Calu3 (cell line): Measurements from ENCODE around the gene MVK. TPM values are rescaled to one million over a fixed set of nuclear protein-coding genes. Genes with fewer than 3 reads are reported as not detected.
A peak's percentile ranks its signal among the peaks of the same experiment; 100 is the strongest.

ENCODE experiments used
- BruUV-seq: library from RNA; stranded (reverse); fragments of 400-500 nt; replicated peaks from 2 replicates; lab custom pipeline; 2021; lab: Mats Ljungman, UMichigan
- CTCF ChIA-PET: fragments of 300-600 bp; sonication (Branson Sonifier 250); formaldehyde crosslinking; loops from one replicate; lab custom pipeline; 2022; ENCODE audit warnings: antibody characterized with exemption; lab: Charles Lee
- DNase-seq: peaks from one replicate; pipeline ENCODE4 v3.0.0; 2022
- H3K27ac Mint-ChIP-seq: one replicate; pipeline ENCODE4 v1.8.0; 2022; ENCODE audit warnings: mixed read lengths; ENCODE audit not compliant: unreplicated experiment
- H3K27me3 Mint-ChIP-seq: one replicate; pipeline ENCODE4 v1.8.0; 2022; ENCODE audit warnings: mixed read lengths; ENCODE audit not compliant: unreplicated experiment
- H3K36me3 Mint-ChIP-seq: one replicate; pipeline ENCODE4 v1.8.0; 2022; ENCODE audit warnings: mild to moderate bottlenecking, moderate library complexity, mixed read lengths; ENCODE audit not compliant: insufficient read depth, unreplicated experiment
- H3K4me1 Mint-ChIP-seq: one replicate; pipeline ENCODE4 v1.8.0; 2022; ENCODE audit warnings: mild to moderate bottlenecking, low read depth, mixed read lengths; ENCODE audit not compliant: unreplicated experiment
- H3K4me3 Mint-ChIP-seq: one replicate; pipeline ENCODE4 v1.8.0; 2022; ENCODE audit warnings: mild to moderate bottlenecking, low read depth, moderate library complexity, mixed read lengths; ENCODE audit not compliant: unreplicated experiment
- H3K9me3 Mint-ChIP-seq: one replicate; pipeline ENCODE4 v1.8.0; 2022; ENCODE audit warnings: low read depth, mixed read lengths; ENCODE audit not compliant: unreplicated experiment
- intact Hi-C: fragments of 100-400 bp; cut with micrococcal nuclease; formaldehyde crosslinking; loops from one replicate; pipeline ENCODE4 v1.10.0; 2022; ENCODE audit not compliant: unreplicated experiment
- total RNA-seq: library from RNA; stranded (reverse); gene quantifications from 2 replicates; pipeline ENCODE4 v1.2.3, GENCODE V29; 2022
- TF ChIP-seq, protein P1 (sequence below): fragments of 200-600 bp; IDR thresholded peaks from one replicate; pipeline ENCODE4 v1.8.0; 2022; ENCODE audit warnings: antibody characterized with exemption; ENCODE audit not compliant: unreplicated experiment

MVK gene
- total RNA-seq, 1 experiment from 2014 or later = 41.6 TPM

DNA sequence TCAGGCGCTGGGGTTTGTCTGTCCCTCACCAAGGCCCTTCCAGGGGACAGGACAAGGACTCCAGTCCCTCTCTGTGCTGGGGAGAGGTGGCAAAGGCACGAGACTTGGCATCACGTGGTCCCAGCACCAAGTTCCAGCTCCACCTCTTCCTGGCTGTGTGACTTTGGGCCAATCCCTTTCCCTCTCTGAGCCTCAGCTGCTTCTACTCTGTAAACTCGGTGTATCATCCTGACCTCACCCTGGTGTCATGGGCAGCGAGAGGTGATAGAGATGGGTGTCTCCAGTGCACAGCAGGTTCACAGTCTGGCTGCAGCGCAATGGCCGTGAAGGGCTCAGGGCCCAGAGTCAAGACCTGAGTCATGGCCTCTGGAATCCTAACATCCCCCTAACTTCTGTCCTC lies 54.0 kb downstream of the MVK start:
- no peaks in the 10 kb centered on the region for H3K9me3 Mint-ChIP-seq
- peaks cover 9% of the 10 kb centered on the region for H3K4me1 Mint-ChIP-seq
- no peak for DNase-seq
- no peak overlapping the region for H3K4me3 Mint-ChIP-seq
- no TSS peak for BruUV-seq
- no peak overlapping the region for H3K27ac Mint-ChIP-seq
- peaks cover 9% of the 10 kb centered on the region for H3K36me3 Mint-ChIP-seq
- peaks cover 90% of the 10 kb centered on the region for H3K27me3 Mint-ChIP-seq
- intact Hi-C loops = no loop called here
- CTCF ChIA-PET = no interaction called here
- TF ChIP-seq, protein P1, sequence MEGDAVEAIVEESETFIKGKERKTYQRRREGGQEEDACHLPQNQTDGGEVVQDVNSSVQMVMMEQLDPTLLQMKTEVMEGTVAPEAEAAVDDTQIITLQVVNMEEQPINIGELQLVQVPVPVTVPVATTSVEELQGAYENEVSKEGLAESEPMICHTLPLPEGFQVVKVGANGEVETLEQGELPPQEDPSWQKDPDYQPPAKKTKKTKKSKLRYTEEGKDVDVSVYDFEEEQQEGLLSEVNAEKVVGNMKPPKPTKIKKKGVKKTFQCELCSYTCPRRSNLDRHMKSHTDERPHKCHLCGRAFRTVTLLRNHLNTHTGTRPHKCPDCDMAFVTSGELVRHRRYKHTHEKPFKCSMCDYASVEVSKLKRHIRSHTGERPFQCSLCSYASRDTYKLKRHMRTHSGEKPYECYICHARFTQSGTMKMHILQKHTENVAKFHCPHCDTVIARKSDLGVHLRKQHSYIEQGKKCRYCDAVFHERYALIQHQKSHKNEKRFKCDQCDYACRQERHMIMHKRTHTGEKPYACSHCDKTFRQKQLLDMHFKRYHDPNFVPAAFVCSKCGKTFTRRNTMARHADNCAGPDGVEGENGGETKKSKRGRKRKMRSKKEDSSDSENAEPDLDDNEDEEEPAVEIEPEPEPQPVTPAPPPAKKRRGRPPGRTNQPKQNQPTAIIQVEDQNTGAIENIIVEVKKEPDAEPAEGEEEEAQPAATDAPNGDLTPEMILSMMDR = no peak

GRCh38 chr12:109630107-109630506 lies 56.5 kb downstream of the MVK start:
- Mint-ChIP-seq H3K4me3 (no peak overlapping the region), H3K4me1 (peaks cover 4% of the 10 kb centered on the region), H3K9me3 (no peaks in the 10 kb centered on the region), H3K27ac (no peak overlapping the region), H3K36me3 (peaks cover 9% of the 10 kb centered on the region), H3K27me3 (peaks cover 89% of the 10 kb centered on the region)
- CTCF ChIA-PET = interaction anchor here (0.6 to 0.7 kb wide), 2 partner anchors 58 to 1336 kb away, joined by 3 to 4 read pairs; no protein-coding TSS in a partner anchor
- intact Hi-C loops = no loop called here
- DNase-seq = no peak
- TF ChIP-seq, protein P1 = no peak
- no TSS peak for BruUV-seq

- no TSS peak for BruUV-seq
- intact Hi-C loops = no loop called here
- no peaks in the 10 kb centered on the region for H3K4me1 Mint-ChIP-seq
- H3K27ac Mint-ChIP-seq = no peak overlapping the region
- H3K9me3 Mint-ChIP-seq = no peaks in the 10 kb centered on the region
- TF ChIP-seq, protein P1 = no peak
- CTCF ChIA-PET = interaction anchor here (0.6 to 0.7 kb wide), 2 partner anchors 57 to 1335 kb away, joined by 3 to 4 read pairs; no protein-coding TSS in a partner anchor
- H3K4me3 Mint-ChIP-seq = no peak overlapping the region
- peaks cover 82% of the 10 kb centered on the region for H3K27me3 Mint-ChIP-seq
- DNase-seq = peak; percentile 20
- H3K36me3 Mint-ChIP-seq = peaks cover 9% of the 10 kb centered on the region
These were observed 57.2 kb downstream of the MVK start for GRCh38 chr12:109630815-109631214.

DNA sequence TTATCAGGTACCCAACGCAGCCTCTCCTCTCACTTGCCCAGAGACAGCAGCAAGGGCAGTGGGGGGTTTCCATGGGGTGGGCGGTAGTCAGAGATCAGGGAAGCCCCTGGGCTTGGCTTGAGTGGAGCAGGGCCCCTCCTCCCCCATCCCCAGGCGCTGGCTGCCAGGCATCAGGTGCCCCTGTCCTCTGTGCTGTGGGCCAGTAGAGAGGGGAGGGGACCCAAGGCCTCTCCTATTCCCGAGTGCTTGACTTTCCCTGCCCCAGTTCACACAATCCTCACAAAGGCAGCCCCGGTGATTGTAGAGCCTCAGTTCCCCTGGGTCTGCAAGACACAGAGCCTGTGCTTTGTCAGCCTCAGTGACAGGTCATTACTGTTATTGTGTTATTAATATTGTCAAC lies 57.7 kb downstream of the MVK start:
- CTCF ChIA-PET = no interaction called here
- Mint-ChIP-seq H3K27ac (no peak overlapping the region), H3K27me3 (peaks cover 79% of the 10 kb centered on the region), H3K9me3 (no peaks in the 10 kb centered on the region), H3K36me3 (peaks cover 8% of the 10 kb centered on the region), H3K4me3 (no peak overlapping the region), H3K4me1 (no peaks in the 10 kb centered on the region)
- DNase-seq = no peak
- intact Hi-C loops = no loop called here
- TF ChIP-seq, protein P1 = no peak
- no TSS peak for BruUV-seq
